CD8-positive, alpha-beta memory T cell (primary cell): Measurements from ENCODE around the gene SUSD6. TPM values are rescaled to one million over a fixed set of nuclear protein-coding genes. Genes with fewer than 3 reads are reported as not detected.
"Not testable (repeated sequence)": the region's sequence is repeated elsewhere in the genome, so short reads cannot be mapped to it uniquely, and the experiment has no call there.

Source experiments
- CTCF ChIA-PET: fragments of 350-600 bp; sonication (Branson Sonifier 250); formaldehyde crosslinking; loops from one replicate; lab custom pipeline; 2021; ENCODE audit warnings: antibody characterized with exemption; lab: Charles Lee
- POLR2A ChIA-PET: fragments of 350-600 bp; sonication (Branson Sonifier 250); formaldehyde crosslinking; loops from one replicate; lab custom pipeline; 2021; ENCODE audit warnings: antibody characterized with exemption; lab: Charles Lee
- DNase-seq, 5 donors: peaks; one replicate each; pipeline versions ENCODE4 v3.0.0 to v3.0.0-alpha.2; 2020 to 2022; ENCODE audit warnings: mixed read lengths in 1 of 5
- H3K27ac ChIP-seq: one replicate; pipeline ENCODE4 v1.7.0; 2013; ENCODE audit warnings: low read depth, mild to moderate bottlenecking, low read length, moderate library complexity
- H3K27me3 ChIP-seq: 2 replicates; pipeline ENCODE4 v1.7.0; 2013; ENCODE audit warnings: low read length, mild to moderate bottlenecking; ENCODE audit not compliant: insufficient read depth, poor library complexity, severe bottlenecking
- H3K36me3 ChIP-seq: 2 replicates; pipeline ENCODE4 v1.7.0; 2013; ENCODE audit warnings: mild to moderate bottlenecking, low read length, moderate library complexity; ENCODE audit not compliant: insufficient read depth
- H3K4me1 ChIP-seq: 2 replicates; pipeline ENCODE4 v1.7.0; 2013; ENCODE audit warnings: mild to moderate bottlenecking, low read length, moderate library complexity; ENCODE audit not compliant: insufficient read depth
- H3K4me3 ChIP-seq: 2 replicates; pipeline ENCODE4 v1.7.0; 2013; ENCODE audit warnings: mild to moderate bottlenecking, low read length
- H3K9me3 ChIP-seq: 2 replicates; pipeline ENCODE4 v1.7.0; 2013; ENCODE audit warnings: mild to moderate bottlenecking, low read length
- H3K27ac Mint-ChIP-seq, 8 donors: one replicate each; pipeline ENCODE4 v1.8.0; 2020 to 2021; ENCODE audit warnings: mixed read lengths in 8 of 8, mild to moderate bottlenecking in 6 of 8, inconsistent platforms in 3 of 8, moderate library complexity in 3 of 8
- H3K27me3 Mint-ChIP-seq, 2 donors: one replicate each; pipeline ENCODE4 v1.8.0; 2020 to 2021; ENCODE audit warnings: mixed read lengths in 2 of 2, mild to moderate bottlenecking in 1 of 2, moderate library complexity in 1 of 2
- H3K36me3 Mint-ChIP-seq, 3 donors: one replicate each; pipeline ENCODE4 v1.8.0; 2020 to 2021; ENCODE audit warnings: mixed read lengths in 3 of 3, inconsistent platforms in 1 of 3, mild to moderate bottlenecking in 1 of 3
- H3K4me1 Mint-ChIP-seq, 3 donors: one replicate each; pipeline ENCODE4 v1.8.0; 2020 to 2021; ENCODE audit warnings: mixed read lengths in 3 of 3, inconsistent platforms in 1 of 3, mild to moderate bottlenecking in 1 of 3
- H3K4me3 Mint-ChIP-seq, 7 donors: one replicate each; pipeline ENCODE4 v1.8.0; 2020 to 2021; ENCODE audit warnings: mixed read lengths in 7 of 7, mild to moderate bottlenecking in 6 of 7, moderate library complexity in 4 of 7, inconsistent platforms in 2 of 7
- H3K9me3 Mint-ChIP-seq, 5 donors: one replicate each; pipeline ENCODE4 v1.8.0; 2020 to 2022; ENCODE audit warnings: mixed read lengths in 5 of 5, mild to moderate bottlenecking in 3 of 5, moderate library complexity in 2 of 5, inconsistent platforms in 1 of 5
- polyA plus RNA-seq: library from polyadenylated mRNA; unstranded; fragments of 300-500 nt; fragmentation: Illumina TruSeq; gene quantifications from one replicate; pipeline ENCODE4 v1.2.3, GENCODE V29; 2021
- total RNA-seq, 2 experiments: library from RNA; stranded (reverse); gene quantifications; one replicate each; pipeline ENCODE4 v1.2.3, GENCODE V29; 2021

Gene SUSD6
- total and polyA plus RNA-seq, 3 experiments from 2014 or later, result 9.3 to 53.9 (median 51.4) TPM

DNA sequence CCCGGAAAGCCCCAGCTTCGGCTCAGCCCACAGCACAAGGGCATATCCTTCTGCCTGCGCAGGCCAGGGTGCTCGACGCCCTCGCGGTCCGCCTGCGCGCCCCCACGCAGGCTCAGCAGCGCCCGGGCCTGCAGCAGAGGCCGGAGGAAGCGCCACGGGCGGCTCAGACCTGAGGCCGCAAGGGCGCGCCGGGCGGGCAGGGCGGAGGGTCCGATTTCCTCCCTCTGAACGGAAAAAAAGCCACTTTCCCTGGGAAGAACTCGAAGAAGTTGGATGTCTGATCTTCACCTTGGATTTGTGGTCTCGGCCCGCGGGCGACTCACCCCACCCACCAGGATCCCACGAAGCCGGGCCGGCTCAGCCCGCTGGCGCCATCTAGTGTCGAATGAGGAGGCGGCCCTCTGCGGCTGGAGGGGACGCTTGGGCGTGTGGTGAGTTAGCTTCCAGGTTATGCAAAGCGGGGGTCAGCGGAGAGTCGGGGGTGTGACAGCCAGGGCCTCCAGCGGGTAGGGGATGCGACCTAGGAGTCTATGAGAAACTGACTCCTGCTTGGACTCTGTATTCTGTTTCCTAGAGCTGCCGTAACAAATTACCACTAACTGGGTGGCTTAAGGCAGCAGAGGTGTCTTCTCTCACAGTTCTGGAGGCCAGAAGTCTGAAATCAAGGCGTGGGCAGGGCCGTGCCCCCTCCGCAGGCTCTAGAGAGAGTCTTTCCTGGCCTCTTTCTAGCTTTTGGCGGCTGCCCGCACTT, 115.5 kb downstream of the SUSD6 start:
- Mint-ChIP-seq H3K27me3 (no peaks in the 10 kb centered on the region), H3K9me3 (no peaks in the 10 kb centered on the region), H3K36me3 (no peaks in the 10 kb centered on the region), H3K27ac (peak overlapping the region; percentile 51 to 97 (median 88)), H3K4me1 (peaks cover 20 to 36% (median 28%) of the 10 kb centered on the region in 3 donors), H3K4me3 (peak overlapping the region; percentile 10 to 87 (median 78))
- H3K36me3 ChIP-seq, result no peaks in the 10 kb centered on the region
- H3K4me1 ChIP-seq, result peaks cover 11% of the 10 kb centered on the region
- ChIA-PET POLR2A (interaction anchor here (1.4 kb wide), 1 partner anchor 40 kb away, joined by 6 read pairs; the partner anchor contains the start of gene SRSF5), CTCF (interaction anchor here (0.6 to 3.6 kb wide), 37 partner anchors 9 to 155 kb away, joined by 3 to 50 read pairs (median 4); partner anchors contain the start of genes SRSF5 and SUSD6)
- DNase-seq, result peak; percentile 76 to 83 (median 78)
- no peaks in the 10 kb centered on the region for H3K27me3 ChIP-seq
- H3K4me3 ChIP-seq, result peak overlapping the region; percentile 51
- H3K27ac ChIP-seq, result peak overlapping the region; percentile 43
- H3K9me3 ChIP-seq, result no peaks in the 10 kb centered on the region

DNA sequence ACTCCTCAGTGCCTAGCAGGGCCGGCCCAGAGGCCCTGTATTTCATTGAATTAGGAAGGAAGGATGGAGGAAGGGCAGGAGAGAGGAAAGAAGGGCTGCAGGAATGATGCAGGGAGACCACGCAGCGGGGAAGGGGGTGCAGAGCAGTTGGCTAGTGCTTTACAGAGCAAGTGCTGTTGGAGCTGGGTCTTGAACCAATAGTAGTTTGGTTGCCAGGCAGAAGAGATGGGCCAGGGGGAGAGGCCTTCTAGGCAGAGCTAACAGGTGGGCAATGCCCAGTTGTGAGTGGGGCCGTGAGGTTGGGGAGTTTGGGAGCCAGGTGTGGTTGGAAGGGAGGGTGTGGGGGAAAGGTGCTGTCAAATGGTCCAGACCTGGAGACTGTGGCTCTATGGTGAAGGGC, 116.5 kb downstream of the SUSD6 start:
- peak overlapping the region in 3 of 7 donors; percentile 31 to 78 (median 65) for H3K4me3 Mint-ChIP-seq
- H3K36me3 ChIP-seq, result no peaks in the 10 kb centered on the region
- POLR2A ChIA-PET, result no interaction called here
- H3K4me1 ChIP-seq, result peaks cover 11% of the 10 kb centered on the region
- H3K4me1 Mint-ChIP-seq, result peaks cover 20 to 36% (median 28%) of the 10 kb centered on the region in 3 donors
- H3K9me3 Mint-ChIP-seq, result no peaks in the 10 kb centered on the region
- no peak for DNase-seq
- H3K36me3 Mint-ChIP-seq, result no peaks in the 10 kb centered on the region
- no peak overlapping the region for H3K27ac ChIP-seq
- H3K27me3 Mint-ChIP-seq, result peaks cover 0 to under 1% of the 10 kb centered on the region in 2 donors
- H3K27me3 ChIP-seq, result no peaks in the 10 kb centered on the region
- no peak overlapping the region for H3K4me3 ChIP-seq
- peak overlapping the region in 7 of 8 donors; percentile 72 to 97 (median 87) for H3K27ac Mint-ChIP-seq
- no peaks in the 10 kb centered on the region for H3K9me3 ChIP-seq
- CTCF ChIA-PET, result interaction anchor here (0.8 to 3.6 kb wide), 13 partner anchors 9 to 154 kb away, joined by 3 to 50 read pairs (median 6); partner anchors contain the start of gene SRSF5

DNA sequence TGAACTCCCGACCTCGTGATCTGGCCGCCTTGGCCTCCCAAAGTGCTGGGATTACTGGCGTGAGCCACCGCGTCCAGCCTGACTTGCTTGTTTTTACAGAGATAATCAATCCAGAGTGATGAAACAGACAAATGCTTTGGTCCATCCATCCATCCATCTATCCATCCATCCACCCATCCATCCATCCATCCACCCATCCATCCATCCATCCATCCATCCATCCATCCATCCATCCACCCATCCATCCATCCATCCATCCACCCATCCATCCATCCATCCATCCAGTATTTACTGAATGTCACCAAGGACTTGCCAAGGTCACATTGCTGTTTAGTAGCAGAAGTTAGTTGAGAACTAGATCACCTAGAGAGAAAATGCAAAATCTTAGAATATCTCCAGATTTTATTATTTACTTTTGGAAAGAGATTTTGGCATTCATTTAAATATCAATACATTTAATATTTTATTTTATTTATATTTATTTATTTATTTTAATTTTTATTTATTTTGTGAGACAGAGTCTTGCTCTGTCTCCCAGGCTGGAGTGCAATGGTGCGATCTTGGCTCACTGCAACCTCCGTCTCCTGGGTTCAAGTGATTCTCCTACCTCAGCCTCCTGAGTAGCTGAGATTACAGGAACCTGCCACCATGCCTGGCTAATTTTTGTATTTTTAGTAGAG, 120.7 kb downstream of the SUSD6 start:
- H3K4me1 Mint-ChIP-seq, result peaks cover 10 to 25% (median 20%) of the 10 kb centered on the region in 3 donors
- POLR2A ChIA-PET, H3K9me3 ChIP-seq, H3K9me3 Mint-ChIP-seq, H3K36me3 ChIP-seq, H3K4me1 ChIP-seq, H3K27ac Mint-ChIP-seq, H3K4me3 Mint-ChIP-seq, H3K27ac ChIP-seq, DNase-seq, H3K4me3 ChIP-seq, H3K27me3 ChIP-seq, CTCF ChIA-PET, H3K36me3 Mint-ChIP-seq: not testable (repeated sequence)
- H3K27me3 Mint-ChIP-seq, result peaks cover 4 to 15% of the 10 kb centered on the region in 2 donors

DNA sequence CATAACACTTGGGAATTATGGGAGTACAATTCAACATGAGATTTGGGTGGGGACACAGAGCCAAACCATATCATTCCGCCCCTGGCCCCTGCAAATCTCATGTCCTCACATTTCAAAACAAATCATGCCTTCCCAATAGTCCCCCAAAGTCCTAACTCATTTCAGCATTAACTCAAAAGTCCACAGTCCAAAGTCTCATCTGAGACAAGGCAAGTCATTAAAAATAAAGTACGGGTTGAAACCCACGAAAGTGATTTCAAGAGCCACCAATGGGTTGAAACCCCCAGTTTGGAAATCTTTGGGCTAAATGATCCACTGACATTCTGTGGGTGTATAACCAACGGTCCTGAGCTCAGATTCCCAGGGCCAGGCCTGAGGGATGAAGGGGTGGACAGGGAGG, 125.0 kb downstream of the SUSD6 start:
- CTCF ChIA-PET, result interaction anchor here (1.1 to 2.4 kb wide), 2 partner anchors 9 to 152 kb away, joined by 4 to 9 read pairs; no protein-coding TSS in a partner anchor
- H3K9me3 ChIP-seq, H3K36me3 Mint-ChIP-seq, H3K4me3 ChIP-seq, H3K4me1 Mint-ChIP-seq, H3K9me3 Mint-ChIP-seq, H3K36me3 ChIP-seq, H3K4me3 Mint-ChIP-seq, POLR2A ChIA-PET, H3K27me3 ChIP-seq, DNase-seq, H3K27ac Mint-ChIP-seq, H3K27ac ChIP-seq, H3K4me1 ChIP-seq: not testable (repeated sequence)
- H3K27me3 Mint-ChIP-seq, result peaks cover 4 to 15% of the 10 kb centered on the region in 2 donors

DNA sequence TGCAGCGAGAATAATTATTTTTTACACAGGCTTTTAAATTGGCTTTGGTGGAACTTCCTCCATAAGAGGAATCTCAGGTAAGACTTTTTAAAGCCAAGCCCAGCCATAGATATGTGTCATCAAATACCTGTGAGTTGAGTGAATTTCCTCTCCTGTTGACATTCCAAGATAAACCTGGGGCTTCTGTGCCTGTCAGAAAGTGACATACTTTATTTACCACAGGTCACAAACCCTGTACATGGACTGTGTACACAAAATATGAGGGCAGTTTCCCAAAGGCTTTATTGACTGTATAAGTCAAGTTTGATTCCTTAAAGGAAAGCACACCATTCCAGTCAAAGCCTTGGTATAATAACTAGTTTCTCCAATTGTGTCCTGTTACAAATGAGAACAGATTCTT, 129.7 kb downstream of the SUSD6 start:
- no peak overlapping the region for H3K27ac Mint-ChIP-seq
- peaks cover 0 to 3% (median 0%) of the 10 kb centered on the region in 5 donors for H3K9me3 Mint-ChIP-seq
- H3K27me3 ChIP-seq, result no peaks in the 10 kb centered on the region
- peaks cover 0 to under 1% of the 10 kb centered on the region in 2 donors for H3K27me3 Mint-ChIP-seq
- no peak overlapping the region for H3K27ac ChIP-seq
- H3K36me3 ChIP-seq, result no peaks in the 10 kb centered on the region
- no peaks in the 10 kb centered on the region for H3K36me3 Mint-ChIP-seq
- H3K4me3 Mint-ChIP-seq, result no peak overlapping the region
- ChIA-PET POLR2A (no interaction called here), CTCF (interaction anchor here (1.2 to 1.5 kb wide), 3 partner anchors 14 to 166 kb away, joined by 3 to 6 read pairs (median 3); no protein-coding TSS in a partner anchor)
- no peaks in the 10 kb centered on the region for H3K9me3 ChIP-seq
- no peak overlapping the region for H3K4me3 ChIP-seq
- DNase-seq, result no peak
- peaks cover 0 to 4% (median 3%) of the 10 kb centered on the region in 3 donors for H3K4me1 Mint-ChIP-seq
- peaks cover 2% of the 10 kb centered on the region for H3K4me1 ChIP-seq

DNA sequence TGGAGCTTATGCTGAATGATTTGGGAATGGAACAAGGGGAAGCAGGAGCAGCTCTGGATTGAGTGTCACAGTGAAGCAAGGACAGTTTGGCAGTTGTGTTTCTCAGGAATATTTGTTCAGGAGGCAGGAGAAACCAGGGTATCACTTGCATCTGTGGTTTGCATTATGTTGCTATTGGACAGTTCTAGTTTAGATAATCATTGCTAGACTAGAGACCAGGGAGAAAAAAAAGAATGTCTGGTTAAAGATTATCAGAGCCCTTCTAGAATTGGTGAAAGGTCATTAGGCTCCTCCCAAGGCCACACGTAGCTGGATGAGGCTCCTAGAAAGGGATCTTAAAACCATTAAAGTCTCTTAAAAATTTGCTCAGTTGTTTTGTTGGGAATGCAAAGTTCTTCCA, 138.6 kb downstream of the SUSD6 start:
- no peaks in the 10 kb centered on the region for H3K27me3 ChIP-seq
- H3K27ac Mint-ChIP-seq, result no peak overlapping the region
- H3K36me3 Mint-ChIP-seq, result no peaks in the 10 kb centered on the region
- H3K36me3 ChIP-seq, result no peaks in the 10 kb centered on the region
- H3K4me3 Mint-ChIP-seq, result no peak overlapping the region
- no peak overlapping the region for H3K4me3 ChIP-seq
- H3K27ac ChIP-seq, result no peak overlapping the region
- no peaks in the 10 kb centered on the region for H3K9me3 ChIP-seq
- POLR2A ChIA-PET, result no interaction called here
- DNase-seq, result no peak
- H3K9me3 Mint-ChIP-seq, result no peaks in the 10 kb centered on the region
- H3K27me3 Mint-ChIP-seq, result peaks cover 3% of the 10 kb centered on the region in 2 donors
- CTCF ChIA-PET, result no interaction called here
- H3K4me1 ChIP-seq, result peaks cover 4% of the 10 kb centered on the region
- H3K4me1 Mint-ChIP-seq, result peaks cover 2 to 7% (median 7%) of the 10 kb centered on the region in 3 donors

DNA sequence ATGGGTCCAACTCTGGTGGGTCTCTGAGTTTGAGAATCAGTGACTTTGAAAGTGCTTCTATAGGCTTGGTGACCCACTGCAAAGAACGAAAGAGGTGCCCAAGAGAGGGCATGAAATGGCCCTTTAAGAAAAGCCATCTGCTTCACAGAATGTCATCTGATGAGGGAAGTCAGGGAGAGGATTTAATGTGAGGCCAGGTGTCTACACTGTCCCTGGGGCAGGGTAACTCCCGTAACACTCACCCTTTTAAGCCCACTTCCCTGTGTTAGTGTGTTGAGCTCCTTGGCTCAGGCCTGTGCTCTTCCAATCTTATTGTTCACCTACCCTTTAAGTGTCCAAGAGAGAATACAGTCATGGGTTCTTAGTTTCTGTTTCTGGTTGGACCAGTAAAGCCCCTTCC, 139.1 kb downstream of the SUSD6 start:
- POLR2A ChIA-PET, result no interaction called here
- CTCF ChIA-PET, result no interaction called here

DNA sequence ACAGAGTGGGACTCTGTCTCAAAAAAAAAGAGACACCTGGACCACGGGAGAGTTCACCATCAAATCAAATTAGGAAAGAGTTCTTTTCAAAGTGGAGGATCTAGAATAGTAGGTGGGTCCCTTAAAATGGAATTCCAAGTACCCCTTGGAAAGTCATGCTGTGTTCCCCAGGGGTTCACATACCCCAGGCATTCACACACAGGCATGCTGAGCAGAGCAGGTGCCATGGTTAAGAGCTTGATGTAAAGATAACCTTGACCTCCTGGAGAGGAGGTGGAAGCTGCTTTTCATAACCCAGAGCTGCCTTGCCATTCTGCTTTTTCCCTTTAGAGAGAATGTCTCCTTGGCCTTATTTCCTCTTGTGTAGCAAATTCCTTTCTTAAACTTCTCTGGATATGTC, 141.4 kb downstream of the SUSD6 start:
- Histone ChIP-seq H3K4me1 (peaks cover 14% of the 10 kb centered on the region), H3K9me3 (no peaks in the 10 kb centered on the region), H3K36me3 (no peaks in the 10 kb centered on the region), H3K27me3 (no peaks in the 10 kb centered on the region), H3K27ac (no peak overlapping the region), H3K4me3 (no peak overlapping the region)
- ChIA-PET POLR2A (interaction anchor here (0.7 kb wide), 1 partner anchor 19 kb away, joined by 5 read pairs; no protein-coding TSS in a partner anchor), CTCF (no interaction called here)
- Mint-ChIP-seq H3K36me3 (no peaks in the 10 kb centered on the region), H3K9me3 (no peaks in the 10 kb centered on the region), H3K27me3 (peaks cover 3% of the 10 kb centered on the region in 2 donors), H3K27ac (no peak overlapping the region), H3K4me3 (no peak overlapping the region), H3K4me1 (peaks cover 9 to 10% (median 9%) of the 10 kb centered on the region in 3 donors)
- DNase-seq, result no peak

More for the DNA sequence above, 139.1 kb downstream of the SUSD6 start:
- Mint-ChIP-seq H3K27ac (no peak overlapping the region), H3K4me3 (no peak overlapping the region), H3K9me3 (no peaks in the 10 kb centered on the region), H3K4me1 (peaks cover 6 to 11% (median 11%) of the 10 kb centered on the region in 3 donors), H3K27me3 (peaks cover 3% of the 10 kb centered on the region in 2 donors), H3K36me3 (no peaks in the 10 kb centered on the region)
- no peaks in the 10 kb centered on the region for H3K9me3 ChIP-seq
- peaks cover 9% of the 10 kb centered on the region for H3K4me1 ChIP-seq
- H3K27ac ChIP-seq, result no peak overlapping the region
- no peaks in the 10 kb centered on the region for H3K27me3 ChIP-seq
- H3K4me3 ChIP-seq, result no peak overlapping the region
- no peak for DNase-seq
- no peaks in the 10 kb centered on the region for H3K36me3 ChIP-seq
